ENCODE data around the gene SNAP29. TPM values are rescaled to one million over a fixed set of nuclear protein-coding genes. Genes with fewer than 3 reads are reported as not detected.

Gene SNAP29
- total and polyA plus RNA-seq, 8 donors, result 6.6 to 16.1 (median 11.7) TPM

- 1 to 2% methylated on average over 36 to 38 of the region's 38 CpGs for WGBS, 2 donors
- no peaks in the 10 kb centered on the region for H3K9me3 ChIP-seq
- peak; percentile 78 to 92 (median 86) for DNase-seq
- TF ChIP-seq CTCF (IDR thresholded peaks at IDR 0.05), result no peak
- FAIRE-seq, result no peak
- H3K27me3 ChIP-seq, result no peaks in the 10 kb centered on the region
- H3K4me1 ChIP-seq, result peaks cover 0 to 13% (median 12%) of the 10 kb centered on the region in 3 donors
- no peaks in the 10 kb centered on the region for H3K36me3 ChIP-seq
- intact Hi-C loops (cut with DNase I), result no loop called here
- peak; percentile 50 to 69 (median 63) for ATAC-seq
- H3K4me3 ChIP-seq, result peak overlapping the region; percentile 72 to 95 (median 76)
- H3K27ac ChIP-seq, result peak overlapping the region; percentile 43 to 83 (median 72)
These were observed 781 bp upstream of the SNAP29 start for GRCh38 chr22:20857838-20858614.

GRCh38 chr22:20859615-20860014 lies 808 bp downstream of the SNAP29 start:
- H3K9me3 ChIP-seq, result no peaks in the 10 kb centered on the region
- WGBS, 2 donors, result 27 to 38% methylated on average over 8 of the region's 8 CpGs
- H3K4me3 ChIP-seq, result peak overlapping the region; percentile 72 to 95 (median 76)
- intact Hi-C loops (cut with DNase I), result no loop called here
- no peak overlapping the region for H3K27ac ChIP-seq
- no peak for FAIRE-seq
- ATAC-seq, result no peak
- peaks cover 0 to 13% (median 12%) of the 10 kb centered on the region in 3 donors for H3K4me1 ChIP-seq
- no peaks in the 10 kb centered on the region for H3K27me3 ChIP-seq
- TF ChIP-seq CTCF (IDR thresholded peaks at IDR 0.05), result no peak
- H3K36me3 ChIP-seq, result no peaks in the 10 kb centered on the region
- no peak for DNase-seq

GRCh38 chr22:20862540-20862939 lies 3.7 kb downstream of the SNAP29 start:
- WGBS, 2 donors, result 96 to 98% methylated on average over 2 of the region's 2 CpGs
- FAIRE-seq (no peak), ATAC-seq (no peak), DNase-seq (no peak)
- H3K4me3 ChIP-seq, result no peak overlapping the region
- no peaks in the 10 kb centered on the region for H3K27me3 ChIP-seq
- H3K36me3 ChIP-seq, result no peaks in the 10 kb centered on the region
- TF ChIP-seq CTCF (IDR thresholded peaks at IDR 0.05), result no peak
- intact Hi-C loops (cut with DNase I), result no loop called here
- H3K9me3 ChIP-seq, result no peaks in the 10 kb centered on the region
- no peak overlapping the region for H3K27ac ChIP-seq
- H3K4me1 ChIP-seq, result peaks cover 0 to 13% (median 4%) of the 10 kb centered on the region in 3 donors

- Histone ChIP-seq H3K4me1 (peaks cover 0 to 12% (median 0%) of the 10 kb centered on the region in 3 donors), H3K36me3 (no peaks in the 10 kb centered on the region), H3K4me3 (no peak overlapping the region), H3K27me3 (no peaks in the 10 kb centered on the region), H3K9me3 (no peaks in the 10 kb centered on the region), H3K27ac (no peak overlapping the region)
- no peak for ATAC-seq
- WGBS, 2 donors, result 90 to 93% methylated on average over 4 of the region's 4 CpGs
- no peak for FAIRE-seq
- no peak for TF ChIP-seq CTCF (IDR thresholded peaks at IDR 0.05)
- no peak for DNase-seq
- intact Hi-C loops (cut with DNase I), result no loop called here
These were observed 4.6 kb downstream of the SNAP29 start for GRCh38 chr22:20863366-20863765.

All from pancreas (tissue), 10 donors.